ENCODE measurements around the gene TCF4. TPM values are rescaled to one million over a fixed set of nuclear protein-coding genes. Genes with fewer than 3 reads are reported as not detected.

The TCF4 gene
- polyA plus RNA-seq, 2 donors, result 3.7 to 4.8 TPM

DNA sequence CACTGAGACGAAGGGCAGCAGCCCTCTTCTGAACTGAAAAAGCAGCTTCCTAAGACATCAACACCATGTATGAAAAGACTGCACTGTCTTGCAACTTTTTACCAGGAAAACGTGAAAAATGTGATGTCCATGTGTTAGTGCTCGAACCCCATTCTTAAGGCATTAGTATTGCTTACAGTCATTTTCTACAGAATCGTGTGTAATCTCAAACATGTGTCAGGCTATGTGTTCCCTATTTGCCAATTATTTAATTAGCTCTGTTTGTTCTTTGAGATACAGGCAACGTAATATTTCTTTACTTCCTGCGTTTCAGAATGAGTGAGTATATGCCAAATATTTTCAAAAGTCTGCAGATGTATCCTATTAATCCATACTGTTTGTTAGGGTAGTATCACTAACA, 321.0 kb downstream of the TCF4 start:
- Histone ChIP-seq H3K9me3 (ENCODE audit: control insufficient read depth in 2 of 2, insufficient read depth in 1 of 2, low read depth in 1 of 2, low read length in 1 of 2) (no peaks in the 10 kb centered on the region), H3K4me1 (ENCODE audit: control insufficient read depth in 2 of 2, insufficient read depth in 2 of 2, low read length in 1 of 2) (no peaks in the 10 kb centered on the region), H3K4me3 (ENCODE audit: low read depth in 1 of 2, low read length in 2 of 2) (no peak overlapping the region), H3K27me3 (ENCODE audit: control insufficient read depth in 1 of 2, insufficient read depth in 2 of 2, low read length in 2 of 2) (no peaks in the 10 kb centered on the region), H3K36me3 (ENCODE audit: control insufficient read depth in 2 of 2, insufficient read depth in 2 of 2, low read length in 1 of 2) (peaks cover 2 to 3% of the 10 kb centered on the region in 2 donors), H3K27ac (ENCODE audit: low read depth in 2 of 2, low read length in 1 of 2) (no peak overlapping the region)
- 65 to 71% methylated on average over 6 of the region's 6 CpGs for WGBS, 2 donors

GRCh38 chr18:55265984-55266383, 322.0 kb downstream of the TCF4 start:
- H3K36me3 ChIP-seq (ENCODE audit: control insufficient read depth in 2 of 2, insufficient read depth in 2 of 2, low read length in 1 of 2), result peaks cover 2 to 3% of the 10 kb centered on the region in 2 donors
- no peak overlapping the region for H3K4me3 ChIP-seq (ENCODE audit: low read depth in 1 of 2, low read length in 2 of 2)
- H3K4me1 ChIP-seq (ENCODE audit: control insufficient read depth in 2 of 2, insufficient read depth in 2 of 2, low read length in 1 of 2), result no peaks in the 10 kb centered on the region
- 80 to 81% methylated on average over 3 of the region's 3 CpGs for WGBS, 2 donors
- H3K9me3 ChIP-seq (ENCODE audit: control insufficient read depth in 2 of 2, insufficient read depth in 1 of 2, low read depth in 1 of 2, low read length in 1 of 2), result no peaks in the 10 kb centered on the region
- no peak overlapping the region for H3K27ac ChIP-seq (ENCODE audit: low read depth in 2 of 2, low read length in 1 of 2)
- no peaks in the 10 kb centered on the region for H3K27me3 ChIP-seq (ENCODE audit: control insufficient read depth in 1 of 2, insufficient read depth in 2 of 2, low read length in 2 of 2)

DNA sequence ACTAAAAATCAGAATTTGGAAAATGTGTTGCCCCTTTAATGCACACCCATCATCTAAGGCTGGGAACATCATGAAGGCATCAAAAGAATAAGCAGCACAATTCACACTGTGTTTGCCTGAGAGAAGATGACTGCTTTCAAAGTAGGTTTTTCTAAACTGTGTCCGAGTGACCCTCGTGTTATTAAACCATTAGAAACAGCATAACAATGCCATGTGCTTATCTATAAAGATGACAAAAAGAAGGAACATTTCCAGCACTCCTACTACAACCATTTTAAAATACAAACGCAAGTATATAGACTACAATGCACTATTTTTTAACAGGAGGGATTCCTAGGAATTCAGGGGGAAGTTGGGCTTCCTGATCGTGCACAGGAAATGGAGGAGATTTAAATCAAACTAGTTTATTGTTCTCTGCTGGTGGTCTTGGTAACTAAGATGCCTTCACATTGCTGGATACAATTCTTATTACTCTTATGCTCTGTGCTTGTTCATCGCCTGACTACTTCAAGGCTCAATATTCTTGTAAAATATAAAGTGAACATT, 322.8 kb downstream of the TCF4 start:
- Histone ChIP-seq H3K27me3 (ENCODE audit: control insufficient read depth in 1 of 2, insufficient read depth in 2 of 2, low read length in 2 of 2) (no peaks in the 10 kb centered on the region), H3K9me3 (ENCODE audit: control insufficient read depth in 2 of 2, insufficient read depth in 1 of 2, low read depth in 1 of 2, low read length in 1 of 2) (no peaks in the 10 kb centered on the region), H3K27ac (ENCODE audit: low read depth in 2 of 2, low read length in 1 of 2) (no peak overlapping the region), H3K36me3 (ENCODE audit: control insufficient read depth in 2 of 2, insufficient read depth in 2 of 2, low read length in 1 of 2) (peaks cover 2 to 3% of the 10 kb centered on the region in 2 donors), H3K4me1 (ENCODE audit: control insufficient read depth in 2 of 2, insufficient read depth in 2 of 2, low read length in 1 of 2) (no peaks in the 10 kb centered on the region), H3K4me3 (ENCODE audit: low read depth in 1 of 2, low read length in 2 of 2) (no peak overlapping the region)
- 72 to 75% methylated on average over 5 of the region's 5 CpGs for WGBS, 2 donors

DNA sequence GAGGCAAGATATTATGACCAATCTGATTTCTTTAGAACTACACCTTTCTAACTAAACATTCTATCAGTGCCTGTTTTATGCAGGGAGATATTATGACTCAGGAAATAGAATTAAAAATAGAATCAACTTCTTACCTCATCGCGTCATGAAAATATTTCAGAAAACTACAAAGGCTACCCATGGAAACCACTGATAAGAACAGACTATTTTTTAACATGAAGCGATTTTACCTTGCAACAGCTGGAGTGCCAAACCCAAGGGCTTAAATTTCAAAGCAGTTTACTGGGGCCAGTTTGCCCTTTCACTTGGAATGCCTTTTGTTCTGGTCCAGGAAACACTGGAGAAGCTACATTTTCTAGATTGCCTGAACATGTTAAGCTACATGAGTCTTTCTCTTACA, 323.9 kb downstream of the TCF4 start:
- H3K4me3 ChIP-seq (ENCODE audit: low read depth in 1 of 2, low read length in 2 of 2), result no peak overlapping the region
- H3K27me3 ChIP-seq (ENCODE audit: control insufficient read depth in 1 of 2, insufficient read depth in 2 of 2, low read length in 2 of 2), result no peaks in the 10 kb centered on the region
- no peaks in the 10 kb centered on the region for H3K9me3 ChIP-seq (ENCODE audit: control insufficient read depth in 2 of 2, insufficient read depth in 1 of 2, low read depth in 1 of 2, low read length in 1 of 2)
- H3K36me3 ChIP-seq (ENCODE audit: control insufficient read depth in 2 of 2, insufficient read depth in 2 of 2, low read length in 1 of 2), result peaks cover 0 to 1% of the 10 kb centered on the region in 2 donors
- H3K4me1 ChIP-seq (ENCODE audit: control insufficient read depth in 2 of 2, insufficient read depth in 2 of 2, low read length in 1 of 2), result no peaks in the 10 kb centered on the region
- H3K27ac ChIP-seq (ENCODE audit: low read depth in 2 of 2, low read length in 1 of 2), result no peak overlapping the region
- 29 to 34% methylated on average over 3 of the region's 3 CpGs for WGBS, 2 donors

GRCh38 chr18:55262021-55262560, 325.9 kb downstream of the TCF4 start:
- Histone ChIP-seq H3K27ac (ENCODE audit: low read depth in 2 of 2, low read length in 1 of 2) (no peak overlapping the region), H3K27me3 (ENCODE audit: control insufficient read depth in 1 of 2, insufficient read depth in 2 of 2, low read length in 2 of 2) (no peaks in the 10 kb centered on the region), H3K4me1 (ENCODE audit: control insufficient read depth in 2 of 2, insufficient read depth in 2 of 2, low read length in 1 of 2) (no peaks in the 10 kb centered on the region), H3K9me3 (ENCODE audit: control insufficient read depth in 2 of 2, insufficient read depth in 1 of 2, low read depth in 1 of 2, low read length in 1 of 2) (no peaks in the 10 kb centered on the region), H3K4me3 (ENCODE audit: low read depth in 1 of 2, low read length in 2 of 2) (no peak overlapping the region), H3K36me3 (ENCODE audit: control insufficient read depth in 2 of 2, insufficient read depth in 2 of 2, low read length in 1 of 2) (no peaks in the 10 kb centered on the region)
- WGBS, 2 donors, result 47 to 74% methylated on average over 1 of the region's 1 CpG

DNA sequence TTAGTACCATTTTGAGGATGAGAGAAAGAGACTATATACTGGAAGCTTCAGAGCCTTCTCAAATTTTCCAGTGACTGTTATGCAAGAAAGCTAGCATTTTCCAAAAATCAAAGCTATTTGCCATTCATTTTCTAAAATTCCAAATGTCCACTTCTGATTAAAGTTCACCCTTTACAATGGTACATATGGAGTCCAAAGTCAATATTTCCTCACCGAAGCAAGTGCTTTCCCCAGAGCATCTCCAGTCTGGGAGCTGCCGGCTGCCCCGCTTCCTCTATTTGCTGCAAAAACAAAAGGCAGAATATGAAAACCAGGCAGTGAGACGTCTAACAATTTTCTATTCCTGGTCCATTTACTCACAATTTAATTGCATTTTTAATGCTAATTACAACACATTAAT, 326.7 kb downstream of the TCF4 start:
- H3K36me3 ChIP-seq (ENCODE audit: control insufficient read depth in 2 of 2, insufficient read depth in 2 of 2, low read length in 1 of 2), result no peaks in the 10 kb centered on the region
- H3K27me3 ChIP-seq (ENCODE audit: control insufficient read depth in 1 of 2, insufficient read depth in 2 of 2, low read length in 2 of 2), result no peaks in the 10 kb centered on the region
- H3K4me1 ChIP-seq (ENCODE audit: control insufficient read depth in 2 of 2, insufficient read depth in 2 of 2, low read length in 1 of 2), result no peaks in the 10 kb centered on the region
- H3K9me3 ChIP-seq (ENCODE audit: control insufficient read depth in 2 of 2, insufficient read depth in 1 of 2, low read depth in 1 of 2, low read length in 1 of 2), result no peaks in the 10 kb centered on the region
- 82 to 89% methylated on average over 4 of the region's 4 CpGs for WGBS, 2 donors
- no peak overlapping the region for H3K4me3 ChIP-seq (ENCODE audit: low read depth in 1 of 2, low read length in 2 of 2)
- no peak overlapping the region for H3K27ac ChIP-seq (ENCODE audit: low read depth in 2 of 2, low read length in 1 of 2)

DNA sequence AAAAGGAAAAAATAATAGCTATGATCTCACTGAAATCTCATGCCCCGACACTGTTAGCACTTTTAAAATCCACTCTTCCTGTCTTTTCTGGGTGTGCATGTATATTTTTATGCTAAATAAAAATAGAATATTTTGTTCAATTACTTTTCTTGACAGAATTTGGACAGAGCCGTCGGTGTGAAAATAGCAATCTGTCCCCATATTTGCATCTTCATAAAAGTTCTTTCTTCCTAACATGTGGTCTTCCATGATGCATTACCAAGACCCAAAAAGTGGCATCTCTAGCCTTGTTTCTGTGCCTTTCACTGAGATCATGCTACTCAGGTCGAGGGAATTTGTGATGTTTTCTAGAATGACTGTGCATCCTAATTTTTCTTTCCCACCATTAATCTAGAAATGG, 329.9 kb downstream of the TCF4 start:
- no peak overlapping the region for H3K27ac ChIP-seq (ENCODE audit: low read depth in 2 of 2, low read length in 1 of 2)
- WGBS, 2 donors, result 91 to 93% methylated on average over 4 of the region's 4 CpGs
- H3K27me3 ChIP-seq (ENCODE audit: control insufficient read depth in 1 of 2, insufficient read depth in 2 of 2, low read length in 2 of 2), result no peaks in the 10 kb centered on the region
- peaks cover 0 to 2% of the 10 kb centered on the region in 2 donors for H3K36me3 ChIP-seq (ENCODE audit: control insufficient read depth in 2 of 2, insufficient read depth in 2 of 2, low read length in 1 of 2)
- H3K9me3 ChIP-seq (ENCODE audit: control insufficient read depth in 2 of 2, insufficient read depth in 1 of 2, low read depth in 1 of 2, low read length in 1 of 2), result no peaks in the 10 kb centered on the region
- H3K4me3 ChIP-seq (ENCODE audit: low read depth in 1 of 2, low read length in 2 of 2), result no peak overlapping the region
- H3K4me1 ChIP-seq (ENCODE audit: control insufficient read depth in 2 of 2, insufficient read depth in 2 of 2, low read length in 1 of 2), result no peaks in the 10 kb centered on the region

DNA sequence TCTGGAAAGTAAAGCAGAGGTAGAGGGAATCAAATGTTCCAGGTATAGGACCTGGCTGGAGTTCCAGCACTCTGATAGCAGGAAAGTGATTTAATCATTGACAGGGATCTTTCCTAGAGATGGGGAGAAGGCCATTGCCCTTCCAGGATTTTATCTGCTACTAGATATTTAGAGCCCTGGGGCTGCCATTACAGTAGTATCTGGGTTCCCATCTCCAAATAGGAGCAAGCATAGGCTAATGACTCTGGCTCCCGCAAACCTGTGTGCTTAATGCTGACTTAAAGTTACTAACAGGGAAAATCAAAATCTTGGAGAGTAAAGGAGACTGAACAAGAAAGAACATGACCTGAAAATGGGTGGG, 331.1 kb downstream of the TCF4 start:
- 96 to 100% methylated on average over 1 of the region's 1 CpG for WGBS, 2 donors
- peaks cover 0 to 2% of the 10 kb centered on the region in 2 donors for H3K36me3 ChIP-seq (ENCODE audit: control insufficient read depth in 2 of 2, insufficient read depth in 2 of 2, low read length in 1 of 2)

DNA sequence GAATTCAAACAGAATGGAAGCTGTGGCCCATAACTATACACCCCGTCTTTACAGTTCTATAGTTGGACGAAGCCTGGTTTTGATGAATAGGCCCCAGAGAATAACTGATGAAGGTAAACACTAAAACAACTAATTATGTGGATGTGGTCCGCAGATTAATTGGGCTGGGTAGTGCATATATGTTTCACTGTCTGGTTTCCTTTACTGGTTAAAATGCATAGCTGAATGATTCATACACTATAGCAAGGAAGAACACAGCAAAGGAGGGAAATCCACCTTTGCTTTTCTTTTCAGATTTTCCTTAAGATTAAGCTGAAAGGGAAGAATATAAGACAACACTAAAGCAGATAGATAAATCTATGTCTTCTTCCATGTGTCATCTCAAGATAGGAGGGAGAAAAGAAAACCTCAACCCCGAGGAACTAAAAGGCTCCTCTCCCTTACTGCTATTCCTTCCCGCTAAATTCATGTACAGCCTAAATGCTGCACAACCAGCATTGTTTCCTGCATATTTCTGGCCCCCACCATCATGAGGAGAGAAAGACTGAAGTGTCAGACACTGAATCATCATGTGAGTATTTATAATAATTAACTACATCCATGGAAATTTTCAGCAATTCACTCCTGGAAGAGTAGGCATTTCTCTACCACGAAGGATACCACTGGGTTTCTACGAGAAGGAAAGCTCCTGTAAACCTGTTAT, 331.6 kb downstream of the TCF4 start:
- no peaks in the 10 kb centered on the region for H3K9me3 ChIP-seq (ENCODE audit: control insufficient read depth in 2 of 2, insufficient read depth in 1 of 2, low read depth in 1 of 2, low read length in 1 of 2)
- no peaks in the 10 kb centered on the region for H3K4me1 ChIP-seq (ENCODE audit: control insufficient read depth in 2 of 2, insufficient read depth in 2 of 2, low read length in 1 of 2)
- no peaks in the 10 kb centered on the region for H3K27me3 ChIP-seq (ENCODE audit: control insufficient read depth in 1 of 2, insufficient read depth in 2 of 2, low read length in 2 of 2)
- H3K27ac ChIP-seq (ENCODE audit: low read depth in 2 of 2, low read length in 1 of 2), result no peak overlapping the region
- peaks cover 0 to 2% of the 10 kb centered on the region in 2 donors for H3K36me3 ChIP-seq (ENCODE audit: control insufficient read depth in 2 of 2, insufficient read depth in 2 of 2, low read length in 1 of 2)
- no peak overlapping the region for H3K4me3 ChIP-seq (ENCODE audit: low read depth in 1 of 2, low read length in 2 of 2)
- WGBS, 2 donors, result 84 to 89% methylated on average over 7 of the region's 7 CpGs

More for the DNA sequence above, 331.1 kb downstream of the TCF4 start:
- H3K4me3 ChIP-seq (ENCODE audit: low read depth in 1 of 2, low read length in 2 of 2), result no peak overlapping the region
- no peaks in the 10 kb centered on the region for H3K9me3 ChIP-seq (ENCODE audit: control insufficient read depth in 2 of 2, insufficient read depth in 1 of 2, low read depth in 1 of 2, low read length in 1 of 2)
- H3K27me3 ChIP-seq (ENCODE audit: control insufficient read depth in 1 of 2, insufficient read depth in 2 of 2, low read length in 2 of 2), result no peaks in the 10 kb centered on the region
- H3K4me1 ChIP-seq (ENCODE audit: control insufficient read depth in 2 of 2, insufficient read depth in 2 of 2, low read length in 1 of 2), result no peaks in the 10 kb centered on the region
- no peak overlapping the region for H3K27ac ChIP-seq (ENCODE audit: low read depth in 2 of 2, low read length in 1 of 2)

DNA sequence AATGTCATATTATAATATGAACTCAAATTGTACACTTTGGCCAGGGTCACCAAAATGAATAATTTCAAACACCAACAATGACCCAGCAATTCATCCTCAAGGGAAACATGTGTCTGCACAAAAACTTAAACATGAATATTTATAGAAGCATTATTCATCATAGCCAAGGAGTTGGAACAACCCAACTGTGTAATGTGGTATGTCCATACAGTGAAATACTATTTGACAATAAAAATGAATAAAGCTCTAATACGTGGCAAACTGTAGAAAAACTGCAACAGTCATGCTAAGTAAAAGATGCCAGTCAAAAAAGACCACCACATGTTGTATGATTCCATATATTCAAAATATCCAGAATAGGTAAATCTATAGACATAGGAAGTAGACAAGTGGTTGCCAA, 334.2 kb downstream of the TCF4 start:
- 83 to 90% methylated on average over 1 of the region's 1 CpG for WGBS, 2 donors
- H3K4me3 ChIP-seq (ENCODE audit: low read depth in 1 of 2, low read length in 2 of 2), result no peak overlapping the region
- H3K27me3 ChIP-seq (ENCODE audit: control insufficient read depth in 1 of 2, insufficient read depth in 2 of 2, low read length in 2 of 2), result no peaks in the 10 kb centered on the region
- H3K27ac ChIP-seq (ENCODE audit: low read depth in 2 of 2, low read length in 1 of 2), result no peak overlapping the region
- H3K4me1 ChIP-seq (ENCODE audit: control insufficient read depth in 2 of 2, insufficient read depth in 2 of 2, low read length in 1 of 2), result no peaks in the 10 kb centered on the region
- no peaks in the 10 kb centered on the region for H3K9me3 ChIP-seq (ENCODE audit: control insufficient read depth in 2 of 2, insufficient read depth in 1 of 2, low read depth in 1 of 2, low read length in 1 of 2)
- H3K36me3 ChIP-seq (ENCODE audit: control insufficient read depth in 2 of 2, insufficient read depth in 2 of 2, low read length in 1 of 2), result peaks cover 0 to 2% of the 10 kb centered on the region in 2 donors

Measured in esophagus (tissue), 2 donors.